GM12878 (cell line): ENCODE measurements around the gene FRMD5. TPM values are rescaled to one million over a fixed set of nuclear protein-coding genes. Genes with fewer than 3 reads are reported as not detected.

Source experiments
- ATAC-seq: fragments of 200-7000 bp; cut with Tn5 transposase; 3 replicates; pipeline ENCODE4 v1.9.1; 2020; ENCODE audit warnings: mild to moderate bottlenecking, moderate library complexity
- BruUV-seq: library from RNA; stranded (reverse); fragments of 400-500 nt; replicated peaks from 2 replicates; lab custom pipeline; 2021; lab: Mats Ljungman, UMichigan
- CTCF ChIA-PET: fragments of 300-600 bp; sonication (Branson Sonifier 250); formaldehyde crosslinking; extraction: SDS; loops from one replicate; lab custom pipeline; 2021; ENCODE audit warnings: inconsistent platforms; lab: Yijun Ruan, JAX
- POLR2A ChIA-PET: fragments of 350-600 bp; formaldehyde crosslinking; extraction: SDS; loops from one replicate; lab custom pipeline; 2021; ENCODE audit warnings: inconsistent platforms; lab: Charles Lee
- RAD21 ChIA-PET: fragments of 300-600 bp; sonication (Branson Sonifier 250); formaldehyde crosslinking; loops from one replicate; lab custom pipeline; 2023; ENCODE audit warnings: antibody characterized with exemption; ENCODE audit not compliant: unreplicated experiment; lab: Charles Lee
- SMC1A ChIA-PET: fragments of 300-600 bp; sonication (Branson Sonifier 250); formaldehyde crosslinking; loops from one replicate; lab custom pipeline; 2023; ENCODE audit not compliant: unreplicated experiment, uncharacterized antibody; lab: Charles Lee
- DNase-seq: peaks from one replicate; pipeline ENCODE4 v3.0.0-alpha.2; 2011; ENCODE audit warnings: low read depth, low spot score
- FAIRE-seq: peaks from 3 replicates; lab custom pipeline; 2011; peaks lifted over from hg19 to GRCh38; lab: Jason Lieb, UNC
- H2AFZ ChIP-seq: 2 replicates; pipeline ENCODE4 v1.6.0; 2011; ENCODE audit warnings: low read depth, low read length, control low read depth; ENCODE audit not compliant: control insufficient read depth
- H3K27ac ChIP-seq: 2 replicates; pipeline ENCODE4 v1.5.1; 2011; ENCODE audit warnings: control low read depth; ENCODE audit not compliant: control insufficient read depth, insufficient read depth
- H3K27me3 ChIP-seq, 2 experiments: replicated peaks in 1 of 2; 2 replicates each; pipeline versions ENCODE4 v1.6.0 to v1.6.1; 2011; ENCODE audit warnings: low read length in 1 of 2; ENCODE audit not compliant: control insufficient read depth in 2 of 2, insufficient read depth in 2 of 2
- H3K36me3 ChIP-seq, 2 experiments: 2 replicates each; pipeline ENCODE4 v1.5.1; 2011; ENCODE audit warnings: low read length in 1 of 2; ENCODE audit not compliant: control insufficient read depth in 2 of 2, insufficient read depth in 2 of 2
- H3K4me1 ChIP-seq: 2 replicates; pipeline ENCODE4 v1.6.1; 2011; ENCODE audit warnings: mild to moderate bottlenecking, low read length, moderate library complexity, mixed read lengths; ENCODE audit not compliant: control insufficient read depth, insufficient read depth
- H3K4me2 ChIP-seq: 2 replicates; pipeline ENCODE4 v1.6.0; 2011; ENCODE audit warnings: control low read depth; ENCODE audit not compliant: control insufficient read depth, insufficient read depth
- H3K4me3 ChIP-seq: fragments of 200-600 bp; sonication (generic); 2 replicates; pipeline ENCODE4 v1.5.1; 2016
- H3K79me2 ChIP-seq: 2 replicates; pipeline ENCODE4 v1.6.0; 2011; ENCODE audit warnings: low read length; ENCODE audit not compliant: control insufficient read depth, insufficient read depth
- H3K9ac ChIP-seq: 2 replicates; pipeline ENCODE4 v1.8.0; 2011; ENCODE audit warnings: low read length, control low read depth, mixed read lengths; ENCODE audit not compliant: control insufficient read depth, insufficient read depth
- H3K9me3 ChIP-seq: replicated peaks from 3 replicates; pipeline ENCODE4 v1.5.1; 2011; ENCODE audit warnings: mild to moderate bottlenecking, low read length; ENCODE audit not compliant: control insufficient read depth, insufficient read depth
- H4K20me1 ChIP-seq: 2 replicates; pipeline ENCODE4 v1.6.0; 2011; ENCODE audit not compliant: control insufficient read depth, insufficient read depth
- ATF3 ChIP-seq: IDR thresholded peaks from 2 replicates; pipeline ENCODE4 v1.6.1; 2011; ENCODE audit warnings: low read depth, mild to moderate bottlenecking, low read length, moderate library complexity, borderline replicate concordance; ENCODE audit errors: extremely low read depth
- CREM ChIP-seq: IDR thresholded peaks from 2 replicates; pipeline ENCODE4 v1.6.1; 2014; ENCODE audit warnings: antibody characterized with exemption, low read depth
- FOXK2 ChIP-seq: fragments of 450-650 bp; IDR thresholded peaks from 2 replicates; pipeline ENCODE4 v1.6.1; 2017; ENCODE audit warnings: mild to moderate bottlenecking, moderate library complexity
- WGBS: methylation state at CpG from one replicate; pipeline ENCODE4 v1.1.6; 2016; ENCODE audit warnings: low lambda C conversion rate; ENCODE audit not compliant: insufficient replicate concordance, insufficient coverage; ENCODE audit errors: missing lambda C conversion rate; 5-methylcytosine and 5-hydroxymethylcytosine counted together
- in situ Hi-C: fragments of 300-500 bp; cut with MboI; formaldehyde crosslinking; loops from 9 replicates; pipeline ENCODE4 v1.14.3; 2018; ENCODE audit warnings: mixed read lengths
- intact Hi-C: fragments of 100-400 bp; cut with micrococcal nuclease; formaldehyde crosslinking; loops from one replicate; pipeline ENCODE4 v1.14.2; 2022; ENCODE audit not compliant: unreplicated experiment
- polyA plus RNA-seq, 11 experiments: library from polyadenylated mRNA; depleted of rRNA in 4 of 11; unstranded in 6 of 11; stranded (reverse) in 5 of 11; fragments of >200 nt; fragmentation: Nextera tagmentation in 4 of 11; fragmentation: Illumina TruSeq in 1 of 11; extraction: Ambion mirVana in 4 of 11; extraction: Trizol in 1 of 11; gene quantifications; 1 replicate in 1 of 11; 2 replicates in 10 of 11; pipeline versions ENCODE4 v1.2.1 to v1.2.3, GENCODE V29; 2011 to 2016; ENCODE audit warnings: inconsistent platforms in 2 of 11, missing spikeins in 2 of 11, low read depth in 1 of 11
- total RNA-seq, 4 experiments: library from RNA; depleted of rRNA in 3 of 4; stranded (reverse); fragments of >200 nt in 3 of 4; fragmentation: Illumina TruSeq in 1 of 4; extraction: Trizol in 1 of 4; gene quantifications; 2 replicates each; pipeline versions ENCODE4 v1.2.1 to v1.2.3, GENCODE V29; 2013 to 2021
- TF ChIP-seq, protein P1 (sequence below): fragments of 450-650 bp; IDR thresholded peaks from 2 replicates; pipeline ENCODE4 v1.6.1; 2017; ENCODE audit warnings: borderline replicate concordance
- TF ChIP-seq, protein P2 (sequence below), 3 experiments: IDR thresholded peaks in 2 of 3; conservative IDR thresholded peaks in 1 of 3; 2 replicates each; pipeline ENCODE4 v1.5.1; 2011; ENCODE audit warnings: low read depth in 3 of 3, low read length in 3 of 3, mild to moderate bottlenecking in 3 of 3, control low read depth in 2 of 3, moderate library complexity in 2 of 3, inconsistent platforms in 1 of 3, mixed read lengths in 1 of 3; ENCODE audit not compliant: control insufficient read depth in 2 of 3, insufficient read depth in 1 of 3; ENCODE audit errors: extremely low read depth in 1 of 3
- TF ChIP-seq, protein P3 (sequence below): IDR thresholded peaks from 2 replicates; pipeline ENCODE4 v1.6.1; 2011; ENCODE audit warnings: low read depth, low read length, improper control_type of control experiment, borderline replicate concordance

FRMD5 gene
- total and polyA plus RNA-seq, 10 of the 15 experiments (the other 5 are each of a cell fraction or from before 2014, with no cell fraction given), result 0.26 to 6.4 (median 0.68) TPM; not detected in 1

GRCh38 chr15:43881944-43882343, 313.1 kb downstream of the FRMD5 start:
- no peak overlapping the region for H3K9ac ChIP-seq
- ChIA-PET POLR2A (interaction anchor here (0.5 to 0.6 kb wide), 3 partner anchors 574 to 652 kb away, joined by 3 read pairs; no protein-coding TSS in a partner anchor), RAD21 (interaction anchor here (1.1 kb wide), 1 partner anchor 21 kb away, joined by 3 read pairs; no protein-coding TSS in a partner anchor), CTCF (interaction anchor here (0.9 to 2.3 kb wide), 8 partner anchors 9 to 457 kb away, joined by 3 to 10 read pairs (median 4); no protein-coding TSS in a partner anchor), SMC1A (interaction anchor here (0.9 to 1.1 kb wide), 2 partner anchors 12 to 65 kb away, joined by 3 read pairs; no protein-coding TSS in a partner anchor)
- H3K27me3 ChIP-seq, result no peaks in the 10 kb centered on the region
- TF ChIP-seq, protein P1, sequence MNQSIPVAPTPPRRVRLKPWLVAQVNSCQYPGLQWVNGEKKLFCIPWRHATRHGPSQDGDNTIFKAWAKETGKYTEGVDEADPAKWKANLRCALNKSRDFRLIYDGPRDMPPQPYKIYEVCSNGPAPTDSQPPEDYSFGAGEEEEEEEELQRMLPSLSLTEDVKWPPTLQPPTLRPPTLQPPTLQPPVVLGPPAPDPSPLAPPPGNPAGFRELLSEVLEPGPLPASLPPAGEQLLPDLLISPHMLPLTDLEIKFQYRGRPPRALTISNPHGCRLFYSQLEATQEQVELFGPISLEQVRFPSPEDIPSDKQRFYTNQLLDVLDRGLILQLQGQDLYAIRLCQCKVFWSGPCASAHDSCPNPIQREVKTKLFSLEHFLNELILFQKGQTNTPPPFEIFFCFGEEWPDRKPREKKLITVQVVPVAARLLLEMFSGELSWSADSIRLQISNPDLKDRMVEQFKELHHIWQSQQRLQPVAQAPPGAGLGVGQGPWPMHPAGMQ, result no peak
- TF ChIP-seq ATF3 (no peak), FOXK2 (no peak), CREM (no peak)
- TF ChIP-seq, protein P2, sequence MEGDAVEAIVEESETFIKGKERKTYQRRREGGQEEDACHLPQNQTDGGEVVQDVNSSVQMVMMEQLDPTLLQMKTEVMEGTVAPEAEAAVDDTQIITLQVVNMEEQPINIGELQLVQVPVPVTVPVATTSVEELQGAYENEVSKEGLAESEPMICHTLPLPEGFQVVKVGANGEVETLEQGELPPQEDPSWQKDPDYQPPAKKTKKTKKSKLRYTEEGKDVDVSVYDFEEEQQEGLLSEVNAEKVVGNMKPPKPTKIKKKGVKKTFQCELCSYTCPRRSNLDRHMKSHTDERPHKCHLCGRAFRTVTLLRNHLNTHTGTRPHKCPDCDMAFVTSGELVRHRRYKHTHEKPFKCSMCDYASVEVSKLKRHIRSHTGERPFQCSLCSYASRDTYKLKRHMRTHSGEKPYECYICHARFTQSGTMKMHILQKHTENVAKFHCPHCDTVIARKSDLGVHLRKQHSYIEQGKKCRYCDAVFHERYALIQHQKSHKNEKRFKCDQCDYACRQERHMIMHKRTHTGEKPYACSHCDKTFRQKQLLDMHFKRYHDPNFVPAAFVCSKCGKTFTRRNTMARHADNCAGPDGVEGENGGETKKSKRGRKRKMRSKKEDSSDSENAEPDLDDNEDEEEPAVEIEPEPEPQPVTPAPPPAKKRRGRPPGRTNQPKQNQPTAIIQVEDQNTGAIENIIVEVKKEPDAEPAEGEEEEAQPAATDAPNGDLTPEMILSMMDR (IDR thresholded peaks at IDR 0.05 in 2 of 3, conservative IDR thresholded peaks at IDR 0.05 in 1 of 3; ENCODE audit: control insufficient read depth in 2 of 3, extremely low read depth in 1 of 3, insufficient read depth in 1 of 3, low read depth in 3 of 3, low read length in 3 of 3), result peak; percentile 35 to 46 (median 43)
- TF ChIP-seq, protein P3, sequence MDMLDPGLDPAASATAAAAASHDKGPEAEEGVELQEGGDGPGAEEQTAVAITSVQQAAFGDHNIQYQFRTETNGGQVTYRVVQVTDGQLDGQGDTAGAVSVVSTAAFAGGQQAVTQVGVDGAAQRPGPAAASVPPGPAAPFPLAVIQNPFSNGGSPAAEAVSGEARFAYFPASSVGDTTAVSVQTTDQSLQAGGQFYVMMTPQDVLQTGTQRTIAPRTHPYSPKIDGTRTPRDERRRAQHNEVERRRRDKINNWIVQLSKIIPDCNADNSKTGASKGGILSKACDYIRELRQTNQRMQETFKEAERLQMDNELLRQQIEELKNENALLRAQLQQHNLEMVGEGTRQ, result no peak
- no TSS peak for BruUV-seq
- H3K4me3 ChIP-seq, result no peak overlapping the region
- no peaks in the 10 kb centered on the region for H3K4me1 ChIP-seq
- no peak overlapping the region for H3K4me2 ChIP-seq
- peaks cover 3 to 9% of the 10 kb centered on the region in 2 experiments; a peak in 3 of 4 replicates for H3K36me3 ChIP-seq
- no peaks in the 10 kb centered on the region for H3K79me2 ChIP-seq
- H2AFZ ChIP-seq, result no peak overlapping the region
- in situ Hi-C loops (no loop called here), intact Hi-C loops (no loop called here)
- no peak overlapping the region for H3K27ac ChIP-seq
- FAIRE-seq (no peak), ATAC-seq (peak; percentile 62), DNase-seq (no peak)
- no peaks in the 10 kb centered on the region for H3K9me3 ChIP-seq
- 81% methylated on average over 7 of the region's 7 CpGs for WGBS
- H4K20me1 ChIP-seq, result no peaks in the 10 kb centered on the region
